GM12872 (cell line): ENCODE results near the gene C9orf153.

Experiments used
- TF ChIP-seq, protein P1 (sequence below): IDR thresholded peaks from 3 replicates; pipeline ENCODE4 v1.5.1; 2011; ENCODE audit warnings: low read depth, mild to moderate bottlenecking, low read length, moderate library complexity; ENCODE audit not compliant: insufficient read depth

Gene C9orf153

GRCh38 chr9:86259557-86259956, at the start of gene C9orf153:
C9orf153 (minus strand) TSS chr9:86259657; CDS start chr9:86229603, 30,054 bp downstream.
- TF ChIP-seq, protein P1, sequence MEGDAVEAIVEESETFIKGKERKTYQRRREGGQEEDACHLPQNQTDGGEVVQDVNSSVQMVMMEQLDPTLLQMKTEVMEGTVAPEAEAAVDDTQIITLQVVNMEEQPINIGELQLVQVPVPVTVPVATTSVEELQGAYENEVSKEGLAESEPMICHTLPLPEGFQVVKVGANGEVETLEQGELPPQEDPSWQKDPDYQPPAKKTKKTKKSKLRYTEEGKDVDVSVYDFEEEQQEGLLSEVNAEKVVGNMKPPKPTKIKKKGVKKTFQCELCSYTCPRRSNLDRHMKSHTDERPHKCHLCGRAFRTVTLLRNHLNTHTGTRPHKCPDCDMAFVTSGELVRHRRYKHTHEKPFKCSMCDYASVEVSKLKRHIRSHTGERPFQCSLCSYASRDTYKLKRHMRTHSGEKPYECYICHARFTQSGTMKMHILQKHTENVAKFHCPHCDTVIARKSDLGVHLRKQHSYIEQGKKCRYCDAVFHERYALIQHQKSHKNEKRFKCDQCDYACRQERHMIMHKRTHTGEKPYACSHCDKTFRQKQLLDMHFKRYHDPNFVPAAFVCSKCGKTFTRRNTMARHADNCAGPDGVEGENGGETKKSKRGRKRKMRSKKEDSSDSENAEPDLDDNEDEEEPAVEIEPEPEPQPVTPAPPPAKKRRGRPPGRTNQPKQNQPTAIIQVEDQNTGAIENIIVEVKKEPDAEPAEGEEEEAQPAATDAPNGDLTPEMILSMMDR: no peak

- TF ChIP-seq, protein P1: no peak
Measured at GRCh38 chr9:86308687-86309086, 49.2 kb upstream of the C9orf153 start.

DNA sequence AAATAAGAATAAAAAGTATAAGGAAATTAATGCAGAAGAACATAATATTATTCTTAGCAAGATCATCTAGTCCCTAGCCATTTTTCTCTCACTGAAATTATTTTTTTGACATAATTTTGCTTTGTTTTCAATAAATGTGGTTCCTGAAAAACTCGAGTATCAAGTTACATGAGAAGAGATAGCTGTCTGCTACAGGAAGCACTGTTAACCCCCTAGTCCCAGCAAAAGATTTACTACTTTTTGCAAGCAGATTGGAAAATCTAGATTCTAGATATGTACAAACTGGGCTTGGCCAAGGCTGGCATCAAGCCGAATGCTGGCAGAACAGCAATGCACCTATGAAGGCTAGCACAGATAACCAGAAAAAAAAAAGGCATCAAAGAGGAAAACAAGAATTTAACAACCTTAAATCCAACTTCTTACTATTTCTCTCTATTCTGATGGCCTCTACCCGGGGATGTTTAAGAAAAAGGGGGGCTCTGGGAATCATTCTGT, 44.8 kb upstream of the C9orf153 start:
- TF ChIP-seq, protein P1: no peak

DNA sequence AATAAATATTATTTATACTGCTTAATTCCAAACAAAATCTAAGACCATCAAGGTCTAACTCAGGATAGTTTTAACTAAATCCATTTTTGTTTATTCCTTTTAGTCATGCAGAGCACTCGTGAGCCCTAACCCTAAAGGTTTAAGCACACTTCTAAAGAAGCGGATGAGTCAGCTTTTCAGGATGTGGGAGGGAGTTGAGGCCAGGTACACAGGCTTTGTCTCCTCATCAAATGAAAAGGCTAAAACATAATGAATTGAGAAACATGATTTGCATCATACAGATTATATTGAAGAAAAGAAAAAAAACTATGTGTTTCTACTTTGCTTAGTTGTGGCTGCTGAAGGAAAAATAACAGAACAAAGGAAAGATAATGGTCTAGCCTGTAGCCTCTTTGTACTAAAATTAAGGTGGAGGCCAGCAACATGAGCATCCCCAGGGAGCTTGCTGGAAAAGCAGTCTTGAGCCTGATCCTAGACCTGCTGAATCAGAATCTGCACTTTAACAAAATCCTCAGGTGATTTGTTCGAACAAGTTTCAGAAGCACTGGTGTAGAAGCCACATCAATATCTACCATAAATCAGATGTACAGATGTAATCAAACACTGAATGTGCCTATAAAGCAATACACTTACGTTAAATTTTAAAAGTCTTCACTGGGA, 44.0 kb upstream of the C9orf153 start:
- TF ChIP-seq, protein P1: no peak

DNA sequence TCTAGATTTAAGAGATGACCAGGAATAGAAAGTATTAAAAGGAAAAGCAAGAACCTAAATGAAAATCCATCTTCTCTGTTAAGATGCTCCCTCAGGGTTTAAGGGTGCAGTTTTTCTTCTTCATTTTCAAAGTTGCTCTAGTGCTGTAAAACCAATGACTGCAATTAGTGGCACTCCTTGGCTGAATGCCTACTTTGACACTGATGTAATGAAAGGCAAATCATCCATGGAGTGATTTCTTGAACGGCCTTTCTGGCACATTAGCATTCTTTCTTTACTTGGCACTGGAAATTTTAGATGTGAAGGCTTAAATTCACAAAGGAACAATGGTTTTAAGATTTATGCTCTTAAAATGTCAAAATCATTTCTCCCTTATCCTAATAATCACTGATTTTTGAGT, 42.2 kb upstream of the C9orf153 start:
- TF ChIP-seq, protein P1: no peak

- TF ChIP-seq, protein P1: no peak
Measured at GRCh38 chr9:86300701-86301100, 41.2 kb upstream of the C9orf153 start.

GRCh38 chr9:86298873-86299272, 39.4 kb upstream of the C9orf153 start:
- TF ChIP-seq, protein P1: no peak
